Activated effector memory CD4-positive, alpha-beta T cell treated with Interleukin-2 at 50 U/mL for 16 hours (primary cell): ENCODE data around the gene COQ8B.
A peak's percentile ranks its signal among the peaks of the same experiment; 100 is the strongest.

Experiments used
- DNase-seq: peaks from one replicate; pipeline ENCODE4 v3.0.0-alpha.2; 2020

Gene COQ8B

GRCh38 chr19:40717325-40717879 lies 716 bp upstream of the COQ8B start:
- no peak for DNase-seq

- peak; percentile 34 for DNase-seq
Measured at GRCh38 chr19:40716031-40716481, 630 bp downstream of the COQ8B start.

- peak; percentile 91 for DNase-seq
Measured at GRCh38 chr19:40714441-40715299, 2.0 kb downstream of the COQ8B start.

- DNase-seq, result no peak
Measured at GRCh38 chr19:40713939-40714338, 2.7 kb downstream of the COQ8B start.

- no peak for DNase-seq
Measured at GRCh38 chr19:40709817-40710216, 6.9 kb downstream of the COQ8B start.

GRCh38 chr19:40707615-40708014 lies 9.1 kb downstream of the COQ8B start:
- no peak for DNase-seq

GRCh38 chr19:40705950-40706619 lies 10.6 kb downstream of the COQ8B start:
- DNase-seq, result no peak

GRCh38 chr19:40705362-40705651 lies 11.4 kb downstream of the COQ8B start:
- no peak for DNase-seq

GRCh38 chr19:40704491-40705361 lies 12.0 kb downstream of the COQ8B start:
- no peak for DNase-seq

GRCh38 chr19:40703029-40703755 lies 13.5 kb downstream of the COQ8B start:
- DNase-seq, result no peak

GRCh38 chr19:40702337-40703012 lies 14.2 kb downstream of the COQ8B start:
- no peak for DNase-seq

- DNase-seq, result no peak
Measured at GRCh38 chr19:40701758-40702157, 14.9 kb downstream of the COQ8B start.

- DNase-seq, result no peak
Measured at GRCh38 chr19:40700083-40700482, 16.6 kb downstream of the COQ8B start.

GRCh38 chr19:40697007-40697406 lies 19.7 kb downstream of the COQ8B start:
- DNase-seq, result no peak

GRCh38 chr19:40695881-40696280 lies 20.8 kb downstream of the COQ8B start:
- DNase-seq, result no peak

- no peak for DNase-seq
Measured at GRCh38 chr19:40693896-40694295, 22.8 kb downstream of the COQ8B start.

- no peak for DNase-seq
Measured at GRCh38 chr19:40693150-40693788, 23.4 kb downstream of the COQ8B start.

GRCh38 chr19:40692212-40692551 lies 24.5 kb downstream of the COQ8B start:
- no peak for DNase-seq

- no peak for DNase-seq
Measured at GRCh38 chr19:40691421-40692211, 25.1 kb downstream of the COQ8B start.

GRCh38 chr19:40690693-40691420 lies 25.8 kb downstream of the COQ8B start:
- DNase-seq, result peak; percentile 78
